Neural progenitor cell (in vitro differentiated cells): Measurements from ENCODE around the gene CLEC20A.

Experiments
- EZH2 ChIP-seq: fragments of 200-600 bp; sonication (generic); IDR thresholded peaks from 2 replicates; pipeline ENCODE4 v1.6.1; 2017; ENCODE audit warnings: antibody characterized with exemption, mild to moderate bottlenecking, moderate library complexity
- EZH2phosphoT487 ChIP-seq: fragments of 200-600 bp; sonication (generic); IDR thresholded peaks from 2 replicates; pipeline ENCODE4 v1.6.1; 2017; ENCODE audit warnings: antibody characterized with exemption
- TF ChIP-seq, protein P1 (sequence below): fragments of 200-600 bp; sonication (generic); IDR thresholded peaks from 2 replicates; pipeline ENCODE4 v1.5.1; 2017; ENCODE audit warnings: antibody characterized with exemption, mild to moderate bottlenecking

DNA sequence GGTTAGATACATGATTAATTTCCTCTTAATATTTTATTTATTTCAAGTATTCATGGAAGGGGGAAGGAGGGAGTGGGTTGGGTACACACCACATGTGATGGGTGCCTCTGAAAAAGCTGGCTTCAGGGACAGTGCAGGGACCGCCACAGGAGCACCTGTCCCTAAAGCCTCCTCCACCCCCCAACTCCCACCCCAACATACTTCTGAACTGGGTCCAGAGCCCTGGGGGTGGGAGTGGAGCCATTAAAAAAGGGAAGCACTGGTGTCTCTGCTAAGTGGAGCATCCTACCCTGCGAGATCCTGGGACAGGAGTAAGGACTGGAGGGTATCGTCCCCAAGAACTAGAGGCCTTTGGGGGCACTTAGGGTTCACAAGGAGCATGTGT is 5.6 kb upstream of the CLEC20A start:
- no peak for TF ChIP-seq EZH2
- no peak for TF ChIP-seq EZH2phosphoT487
- TF ChIP-seq, protein P1, sequence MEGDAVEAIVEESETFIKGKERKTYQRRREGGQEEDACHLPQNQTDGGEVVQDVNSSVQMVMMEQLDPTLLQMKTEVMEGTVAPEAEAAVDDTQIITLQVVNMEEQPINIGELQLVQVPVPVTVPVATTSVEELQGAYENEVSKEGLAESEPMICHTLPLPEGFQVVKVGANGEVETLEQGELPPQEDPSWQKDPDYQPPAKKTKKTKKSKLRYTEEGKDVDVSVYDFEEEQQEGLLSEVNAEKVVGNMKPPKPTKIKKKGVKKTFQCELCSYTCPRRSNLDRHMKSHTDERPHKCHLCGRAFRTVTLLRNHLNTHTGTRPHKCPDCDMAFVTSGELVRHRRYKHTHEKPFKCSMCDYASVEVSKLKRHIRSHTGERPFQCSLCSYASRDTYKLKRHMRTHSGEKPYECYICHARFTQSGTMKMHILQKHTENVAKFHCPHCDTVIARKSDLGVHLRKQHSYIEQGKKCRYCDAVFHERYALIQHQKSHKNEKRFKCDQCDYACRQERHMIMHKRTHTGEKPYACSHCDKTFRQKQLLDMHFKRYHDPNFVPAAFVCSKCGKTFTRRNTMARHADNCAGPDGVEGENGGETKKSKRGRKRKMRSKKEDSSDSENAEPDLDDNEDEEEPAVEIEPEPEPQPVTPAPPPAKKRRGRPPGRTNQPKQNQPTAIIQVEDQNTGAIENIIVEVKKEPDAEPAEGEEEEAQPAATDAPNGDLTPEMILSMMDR = no peak
